Gastrocnemius medialis (tissue), 4 donors: ENCODE measurements around the gene KATNBL1.

Source experiments
- POLR2A ChIP-seq, 2 donors: fragments of 450-650 bp; IDR thresholded peaks; one replicate each; pipeline ENCODE4 v1.6.1; 2017; ENCODE audit warnings: antibody characterized with exemption in 2 of 2, mild to moderate bottlenecking in 2 of 2, moderate library complexity in 2 of 2
- TF ChIP-seq, protein P1 (sequence below), 5 experiments: fragments of 450-650 bp in 3 of 5; fragments of 200-600 bp in 2 of 5; sonication (generic) in 2 of 5; IDR thresholded peaks in 4 of 5; conservative IDR thresholded peaks in 1 of 5; 1 replicate in 4 of 5; 2 replicates in 1 of 5; pipeline ENCODE4 v1.5.1; 2016 to 2019; ENCODE audit warnings: antibody characterized with exemption in 5 of 5, mild to moderate bottlenecking in 3 of 5, moderate library complexity in 3 of 5

DNA sequence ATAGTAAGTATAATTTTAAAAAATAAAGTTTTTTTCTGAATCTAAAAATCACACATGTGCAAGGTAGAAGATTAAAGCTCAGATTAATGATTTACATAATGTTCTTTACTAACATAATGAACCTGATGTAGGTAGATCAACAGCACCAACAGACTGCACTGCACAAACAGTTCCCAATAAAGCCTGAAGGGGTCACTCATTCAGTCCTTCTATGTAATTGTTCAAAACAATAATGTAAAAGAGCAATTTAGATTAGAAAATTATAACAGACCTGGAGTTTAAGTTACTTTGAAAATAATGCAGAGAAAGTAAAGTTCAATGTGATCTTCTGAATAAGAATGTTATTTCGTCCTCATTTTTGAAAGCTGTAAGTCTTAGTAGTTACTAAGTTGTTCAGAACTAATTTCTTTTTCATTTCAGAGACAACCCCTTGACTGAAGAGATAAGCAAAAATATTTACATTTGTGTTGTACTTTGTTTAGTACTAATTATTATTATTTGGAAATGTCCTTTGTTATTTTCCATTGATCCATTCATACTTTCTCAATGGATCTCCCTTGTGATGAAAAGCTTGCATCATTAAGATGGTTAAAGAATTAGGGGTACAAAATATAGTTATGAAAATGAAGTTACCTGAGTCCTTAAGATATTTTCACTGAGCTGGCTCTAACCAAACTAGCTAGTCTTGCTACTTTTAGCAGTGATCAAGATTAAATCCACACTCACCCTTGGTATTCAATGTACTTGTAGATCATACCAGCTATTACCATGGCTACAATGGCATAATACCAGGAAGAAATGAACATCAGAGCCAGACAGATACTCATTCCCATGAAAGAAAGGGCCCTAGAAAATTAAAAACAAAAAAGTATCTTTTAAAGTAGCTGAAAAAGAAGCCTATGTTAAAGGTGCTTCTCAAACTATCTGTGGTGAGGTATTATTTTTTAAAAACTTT is 31.8 kb upstream of the KATNBL1 start:
- TF ChIP-seq, protein P1, sequence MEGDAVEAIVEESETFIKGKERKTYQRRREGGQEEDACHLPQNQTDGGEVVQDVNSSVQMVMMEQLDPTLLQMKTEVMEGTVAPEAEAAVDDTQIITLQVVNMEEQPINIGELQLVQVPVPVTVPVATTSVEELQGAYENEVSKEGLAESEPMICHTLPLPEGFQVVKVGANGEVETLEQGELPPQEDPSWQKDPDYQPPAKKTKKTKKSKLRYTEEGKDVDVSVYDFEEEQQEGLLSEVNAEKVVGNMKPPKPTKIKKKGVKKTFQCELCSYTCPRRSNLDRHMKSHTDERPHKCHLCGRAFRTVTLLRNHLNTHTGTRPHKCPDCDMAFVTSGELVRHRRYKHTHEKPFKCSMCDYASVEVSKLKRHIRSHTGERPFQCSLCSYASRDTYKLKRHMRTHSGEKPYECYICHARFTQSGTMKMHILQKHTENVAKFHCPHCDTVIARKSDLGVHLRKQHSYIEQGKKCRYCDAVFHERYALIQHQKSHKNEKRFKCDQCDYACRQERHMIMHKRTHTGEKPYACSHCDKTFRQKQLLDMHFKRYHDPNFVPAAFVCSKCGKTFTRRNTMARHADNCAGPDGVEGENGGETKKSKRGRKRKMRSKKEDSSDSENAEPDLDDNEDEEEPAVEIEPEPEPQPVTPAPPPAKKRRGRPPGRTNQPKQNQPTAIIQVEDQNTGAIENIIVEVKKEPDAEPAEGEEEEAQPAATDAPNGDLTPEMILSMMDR (IDR thresholded peaks at IDR 0.05 in 4 of 5, conservative IDR thresholded peaks at IDR 0.05 in 1 of 5), result peak in 4 of 5 experiments; percentile 40 to 72 (median 55)
- no peak for TF ChIP-seq POLR2A (IDR thresholded peaks at IDR 0.05)
